ENCODE results near the gene HOXA7.

HOXA7 gene

GRCh38 chr7:27156508-27156898 lies at the start of gene HOXA7:
TSS of gene HOXA7 (minus strand) at chr7:27156675. CDS start at chr7:27156545, 130 bp downstream.
- DNase-seq, result no peak

- no peak for DNase-seq
These were observed 49.1 kb upstream of the HOXA7 start for GRCh38 chr7:27205325-27206280.

DNA sequence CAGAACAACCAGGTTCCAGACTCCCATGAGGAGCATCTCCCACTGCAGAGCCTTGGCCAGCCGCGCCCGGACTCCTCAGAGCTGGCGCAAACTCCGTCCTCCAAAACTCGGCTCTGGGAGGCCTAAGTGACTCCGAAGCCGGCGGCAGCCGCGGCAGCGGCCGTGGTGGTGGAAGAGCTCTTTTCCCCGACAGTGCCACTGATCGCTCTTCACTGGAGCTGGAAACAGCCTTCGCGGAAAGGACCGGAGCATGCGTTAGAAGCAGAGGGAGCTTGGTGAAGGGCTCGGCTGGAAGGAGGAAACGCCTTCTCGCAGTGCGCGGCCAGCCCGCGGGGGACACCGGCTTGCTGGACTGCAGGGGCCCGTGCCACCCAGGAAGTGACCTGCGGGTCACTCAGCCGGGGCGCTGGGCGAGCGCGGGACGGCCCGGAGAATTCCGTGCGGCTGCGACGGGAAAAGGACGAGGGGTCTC lies 48.4 kb upstream of the HOXA7 start:
- DNase-seq, result no peak

DNA sequence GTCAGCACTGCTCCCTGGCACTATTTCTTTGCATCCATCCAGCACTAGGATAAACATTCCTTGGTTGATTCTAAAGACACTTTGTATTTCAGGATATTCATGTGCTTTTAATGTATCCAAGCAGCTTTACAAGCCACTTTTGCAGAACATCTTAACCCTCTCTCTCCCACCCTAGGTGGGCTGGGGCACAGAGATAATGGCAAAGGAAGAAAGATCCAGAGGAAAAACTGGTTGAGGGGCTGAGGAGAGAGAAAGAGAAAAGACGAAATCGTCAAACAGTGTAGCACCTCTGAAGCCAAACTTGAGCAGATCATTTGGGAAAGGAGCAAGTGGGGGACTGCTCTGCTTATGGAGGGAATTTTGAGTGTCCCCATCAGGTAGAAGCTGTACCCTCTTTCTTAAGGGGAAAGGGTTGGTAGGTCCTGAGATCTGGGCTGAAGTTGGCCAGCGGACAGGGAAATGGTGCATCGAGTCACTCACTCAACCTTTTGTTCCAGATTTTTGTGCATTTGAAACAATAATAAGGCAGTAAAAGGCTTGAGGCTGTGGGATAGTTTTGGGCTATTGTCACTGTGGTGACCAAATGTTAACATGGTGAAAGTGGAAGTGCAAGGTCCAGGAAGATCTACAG lies 47.6 kb upstream of the HOXA7 start:
- no peak for DNase-seq

DNA sequence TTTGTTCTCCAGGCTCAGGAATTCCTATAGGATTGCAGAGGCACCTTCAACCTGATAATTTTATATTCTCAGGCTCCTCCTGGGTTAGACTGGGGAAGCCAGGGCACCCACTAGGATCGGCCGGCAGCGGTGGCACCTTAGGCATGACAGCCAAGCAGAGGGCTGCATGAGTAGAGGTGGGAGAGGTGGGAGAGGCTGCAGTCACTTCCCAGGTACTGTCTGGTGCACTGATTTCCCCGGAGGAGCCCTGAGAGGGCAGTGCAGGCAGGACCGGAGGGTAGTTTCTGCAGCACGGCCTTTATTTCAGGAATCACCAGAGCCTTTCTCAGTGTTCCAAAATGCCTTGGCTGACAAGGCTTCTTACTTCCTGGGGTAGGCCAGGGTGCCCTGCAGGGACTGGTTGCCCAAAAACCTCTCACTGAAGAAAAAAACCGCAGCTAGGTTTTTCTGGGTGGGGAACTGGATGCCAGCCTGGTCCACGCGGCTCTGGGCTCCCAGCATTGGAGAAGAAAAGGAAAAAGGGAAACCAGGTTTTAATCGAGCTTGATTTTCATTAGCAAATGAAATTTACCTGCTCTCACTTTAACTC lies 47.0 kb upstream of the HOXA7 start:
- DNase-seq, result no peak

- no peak for DNase-seq
These were observed 46.3 kb upstream of the HOXA7 start for GRCh38 chr7:27202862-27203134.

- no peak for DNase-seq
These were observed 45.8 kb upstream of the HOXA7 start for GRCh38 chr7:27202018-27202861.

- DNase-seq, result no peak
These were observed 45.1 kb upstream of the HOXA7 start for GRCh38 chr7:27201580-27202017.

GRCh38 chr7:27200761-27201579 lies 44.5 kb upstream of the HOXA7 start:
- DNase-seq, result no peak

DNA sequence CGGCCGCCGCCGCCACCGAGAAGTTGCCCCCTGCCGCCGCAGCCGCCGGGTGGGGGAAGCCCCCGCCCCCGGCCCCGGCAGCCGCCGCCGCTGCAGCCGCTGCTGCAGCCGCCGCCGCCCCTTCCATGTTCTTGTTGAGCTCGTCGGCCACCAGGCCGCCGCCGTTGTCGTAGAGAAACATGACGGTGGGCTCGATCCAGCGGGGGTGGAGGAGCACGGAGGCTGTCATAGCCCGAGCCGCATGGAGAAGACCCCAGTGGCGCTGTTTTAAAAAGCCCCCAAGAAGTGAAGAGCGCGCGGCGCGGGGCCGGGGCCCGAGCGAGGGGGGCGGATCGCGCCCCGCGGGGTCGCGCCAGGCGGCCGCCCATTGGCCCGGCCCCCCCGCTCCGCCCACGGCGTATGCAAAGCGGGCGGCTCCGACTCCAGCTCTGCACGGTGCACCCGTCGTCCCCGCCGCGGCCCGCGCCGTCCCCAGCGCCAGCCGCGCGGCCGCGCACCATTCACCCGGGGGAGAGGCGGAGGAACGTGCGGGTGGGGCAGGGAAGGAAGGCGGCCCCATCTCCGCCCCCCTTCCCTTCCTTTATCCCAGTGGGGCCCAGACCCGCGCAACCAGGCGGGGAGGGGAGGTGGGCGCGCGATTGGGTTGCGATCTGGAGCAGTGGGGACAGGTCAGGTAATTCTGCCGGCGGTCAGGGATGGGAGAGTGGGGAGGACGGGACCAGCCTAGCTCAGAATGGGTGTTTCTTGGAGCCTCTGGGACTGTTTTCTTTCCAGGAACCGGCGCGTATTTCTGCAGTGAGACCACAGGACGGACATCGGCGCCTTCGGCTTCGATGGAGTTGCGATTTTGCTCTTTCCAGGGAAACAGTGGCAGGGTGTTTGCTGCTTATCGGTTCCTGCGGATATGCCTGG lies 43.6 kb upstream of the HOXA7 start, which contains the start of gene HOXA13:
TSS of gene HOXA13 (minus strand) at position 243 of the 912 bp plus-strand sequence. CDS start at position 229, 14 bp downstream.
- DNase-seq, result peak; percentile 48

- DNase-seq, result no peak
These were observed 42.7 kb upstream of the HOXA7 start for GRCh38 chr7:27198871-27199801.

DNA sequence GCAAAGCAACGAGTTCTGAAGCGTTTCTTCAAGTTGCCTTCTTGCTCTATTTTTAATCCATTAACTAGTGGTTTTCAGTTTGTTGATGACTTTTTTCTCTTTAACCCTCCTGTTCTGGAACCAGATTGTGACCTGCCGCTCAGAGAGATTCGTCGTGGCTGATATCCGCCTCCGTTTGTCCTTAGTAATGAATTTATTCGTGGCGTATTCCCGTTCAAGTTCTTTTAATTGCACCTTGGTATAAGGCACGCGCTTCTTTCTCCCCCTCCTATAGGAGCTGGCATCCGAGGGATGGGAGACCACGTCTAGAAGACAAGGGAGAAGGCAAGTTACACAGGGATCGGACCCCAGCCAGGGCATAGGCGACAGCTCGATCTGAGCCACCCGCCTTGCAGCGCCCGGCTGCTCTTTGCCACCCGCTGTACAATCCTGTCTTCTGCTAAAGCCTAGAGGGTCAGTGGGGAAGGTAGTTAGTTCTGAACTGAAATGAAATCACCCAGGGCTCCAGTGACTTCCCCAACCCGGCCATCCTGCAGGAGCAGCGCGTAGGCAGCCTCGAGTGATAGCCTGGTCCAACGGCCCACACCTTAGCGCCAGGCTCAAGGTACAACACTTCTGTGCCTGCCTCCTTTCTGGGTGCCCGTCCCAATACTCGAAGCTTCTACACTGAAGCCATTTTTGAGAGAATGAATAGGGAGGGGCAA lies 41.8 kb upstream of the HOXA7 start:
- no peak for DNase-seq

- DNase-seq, result no peak
These were observed 40.9 kb upstream of the HOXA7 start for GRCh38 chr7:27197137-27198042.

DNA sequence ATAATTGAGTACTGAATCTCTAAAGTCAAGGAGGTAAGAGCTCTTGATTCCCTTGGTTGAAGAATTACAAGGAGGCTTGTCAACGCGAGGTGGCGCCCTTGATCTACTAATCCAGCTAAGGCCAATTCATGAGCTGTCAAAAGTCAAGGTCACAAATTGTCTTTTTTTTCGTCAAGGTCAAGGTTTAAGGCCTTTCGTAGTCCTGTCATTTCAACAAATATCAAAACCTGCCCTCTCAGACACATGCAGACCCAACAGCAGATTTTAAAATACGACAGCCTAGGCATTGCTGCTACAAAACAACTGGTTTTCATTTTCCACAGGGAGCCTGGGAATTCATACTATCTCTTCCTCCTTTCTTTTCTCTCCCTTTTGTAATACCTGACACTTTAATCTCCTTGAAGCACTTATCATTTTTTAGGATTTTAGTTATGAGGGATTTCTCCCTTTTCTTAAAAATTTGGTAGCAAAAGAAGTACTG lies 39.9 kb upstream of the HOXA7 start:
- peak; percentile 87 for DNase-seq

- DNase-seq, result no peak
These were observed 38.4 kb upstream of the HOXA7 start for GRCh38 chr7:27194686-27195379.

- DNase-seq, result no peak
These were observed 37.5 kb upstream of the HOXA7 start for GRCh38 chr7:27194002-27194352.

All from CD4-positive, alpha-beta T cell treated with Interleukin-6 for 4 hours (primary cell).